Gastrocnemius medialis (tissue), 4 donors: ENCODE data around the gene HNRNPU. TPM values are rescaled to one million over a fixed set of nuclear protein-coding genes. Genes with fewer than 3 reads are reported as not detected.

ENCODE experiments used
- ATAC-seq, 2 donors: fragments of 150-250 bp; one replicate each; pipeline ENCODE4 v1.9.1; 2016
- DNase-seq, 2 donors: peaks; one replicate each; pipeline ENCODE4 v3.0.0-alpha.2; 2019
- H3K27ac ChIP-seq, 4 donors: fragments of 200-600 bp; sonication (generic); 1 replicate in 1 of 4; 2 replicates in 3 of 4; pipeline ENCODE4 v1.5.1; 2016 to 2018; ENCODE audit warnings: mild to moderate bottlenecking in 2 of 4, moderate library complexity in 1 of 4
- H3K27me3 ChIP-seq, 3 donors: fragments of 200-600 bp; sonication (generic) in 2 of 3; 1 replicate in 1 of 3; 2 replicates in 2 of 3; pipeline versions ENCODE4 v1.5.1 to v1.6.0; 2016 to 2019; ENCODE audit warnings: mild to moderate bottlenecking in 1 of 3, moderate library complexity in 1 of 3
- H3K36me3 ChIP-seq, 2 donors: fragments of 200-600 bp; sonication (generic) in 1 of 2; one replicate each; pipeline ENCODE4 v1.5.1; 2017 to 2018
- H3K4me1 ChIP-seq, 2 donors: fragments of 200-600 bp; sonication (generic) in 1 of 2; one replicate each; pipeline ENCODE4 v1.5.1; 2016 to 2017; ENCODE audit warnings: mild to moderate bottlenecking in 2 of 2
- H3K4me3 ChIP-seq, 4 donors: fragments of 200-600 bp; sonication (generic) in 3 of 4; 1 replicate in 1 of 4; 2 replicates in 3 of 4; pipeline ENCODE4 v1.5.1; 2016 to 2019; ENCODE audit warnings: mild to moderate bottlenecking in 2 of 4
- H3K9me3 ChIP-seq, 3 donors: fragments of 200-600 bp; sonication (generic) in 2 of 3; 1 replicate in 1 of 3; 2 replicates in 2 of 3; pipeline ENCODE4 v1.5.1; 2016 to 2019
- CTCF ChIP-seq, 5 experiments: fragments of 450-650 bp in 3 of 5; fragments of 200-600 bp in 2 of 5; sonication (generic) in 2 of 5; IDR thresholded peaks in 4 of 5; conservative IDR thresholded peaks in 1 of 5; 1 replicate in 4 of 5; 2 replicates in 1 of 5; pipeline ENCODE4 v1.5.1; 2016 to 2019; ENCODE audit warnings: antibody characterized with exemption in 5 of 5, mild to moderate bottlenecking in 3 of 5, moderate library complexity in 3 of 5
- POLR2A ChIP-seq, 2 donors: fragments of 450-650 bp; IDR thresholded peaks; one replicate each; pipeline ENCODE4 v1.6.1; 2017; ENCODE audit warnings: antibody characterized with exemption in 2 of 2, mild to moderate bottlenecking in 2 of 2, moderate library complexity in 2 of 2
- in situ Hi-C, 4 donors: fragments of 200-750 bp; cut with MboI; loops; one replicate each; pipeline versions ENCODE4 v1.15.0 to v1.8.0; 2017; ENCODE audit warnings: low sequenced_read_pairs in 4 of 4
- intact Hi-C: fragments of 100-400 bp; cut with DNase I; formaldehyde crosslinking; loops from one replicate; pipeline ENCODE4 v1.15.1; 2023; ENCODE audit warnings: low total_unique reads
- total RNA-seq, 4 donors: library from RNA; depleted of rRNA; stranded (reverse); fragments of >200 nt; gene quantifications; one replicate each; pipeline versions ENCODE4 v1.1.0 to v1.2.3, GENCODE V29; 2016

HNRNPU gene
- total RNA-seq, 4 donors from 2014 or later, result 167 to 243 (median 207) TPM

GRCh38 chr1:244807138-244807537 is 57.2 kb downstream of the HNRNPU start:
- TF ChIP-seq CTCF (IDR thresholded peaks at IDR 0.05 in 4 of 5, conservative IDR thresholded peaks at IDR 0.05 in 1 of 5) (no peak), POLR2A (IDR thresholded peaks at IDR 0.05) (no peak)
- Histone ChIP-seq H3K27ac (no peak overlapping the region), H3K27me3 (no peaks in the 10 kb centered on the region), H3K9me3 (no peaks in the 10 kb centered on the region), H3K4me1 (no peaks in the 10 kb centered on the region), H3K36me3 (no peaks in the 10 kb centered on the region), H3K4me3 (no peak overlapping the region)
- in situ Hi-C loops, result loop anchor here in 1 of 4 donors (10.0 kb wide), 1 partner anchor 238 kb away; no protein-coding TSS in a partner anchor
- ATAC-seq (no peak), DNase-seq (no peak)
- intact Hi-C loops, result no loop called here

- Histone ChIP-seq H3K4me1 (no peaks in the 10 kb centered on the region), H3K27ac (no peak overlapping the region), H3K27me3 (no peaks in the 10 kb centered on the region), H3K9me3 (no peaks in the 10 kb centered on the region), H3K36me3 (no peaks in the 10 kb centered on the region), H3K4me3 (no peak overlapping the region)
- TF ChIP-seq CTCF (IDR thresholded peaks at IDR 0.05 in 4 of 5, conservative IDR thresholded peaks at IDR 0.05 in 1 of 5) (no peak), POLR2A (IDR thresholded peaks at IDR 0.05) (no peak)
- in situ Hi-C loops, result loop anchor here (5.0 to 10.0 kb wide), 2 partner anchors 237 to 240 kb away; no protein-coding TSS in a partner anchor
- intact Hi-C loops, result no loop called here
- no peak for ATAC-seq
- DNase-seq, result no peak
These were observed 59.5 kb downstream of the HNRNPU start for GRCh38 chr1:244804841-244805240.

- no peak for TF ChIP-seq CTCF (IDR thresholded peaks at IDR 0.05 in 4 of 5, conservative IDR thresholded peaks at IDR 0.05 in 1 of 5)
- no peak for TF ChIP-seq POLR2A (IDR thresholded peaks at IDR 0.05)
- intact Hi-C loops (no loop called here), in situ Hi-C loops (loop anchor here (5.0 to 10.0 kb wide), 2 partner anchors 240 to 242 kb away; no protein-coding TSS in a partner anchor)
- DNase-seq (no peak), ATAC-seq (no peak)
- Histone ChIP-seq H3K36me3 (no peaks in the 10 kb centered on the region), H3K4me1 (no peaks in the 10 kb centered on the region), H3K9me3 (no peaks in the 10 kb centered on the region), H3K4me3 (no peak overlapping the region), H3K27me3 (no peaks in the 10 kb centered on the region), H3K27ac (no peak overlapping the region)
These were observed 61.6 kb downstream of the HNRNPU start for GRCh38 chr1:244802556-244803239.

DNA sequence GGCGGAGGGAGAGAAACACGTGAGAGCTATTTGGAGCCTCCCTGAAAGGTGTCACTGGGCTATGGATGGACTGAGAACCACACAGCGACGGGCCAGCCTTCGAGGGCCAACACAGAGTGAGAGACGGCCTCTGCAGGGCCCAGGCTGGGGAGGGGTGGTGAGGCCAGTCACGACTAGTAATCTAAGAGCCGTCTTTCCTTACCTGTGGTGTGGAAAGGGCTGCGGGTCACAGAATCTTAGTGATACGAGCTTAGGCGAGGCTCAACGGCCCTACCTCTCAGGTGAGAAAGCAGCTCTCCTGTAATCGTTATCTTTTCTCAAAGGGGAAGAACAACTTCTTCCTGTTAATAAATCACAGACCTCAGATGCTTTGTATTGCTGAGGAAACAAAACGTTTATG is 62.3 kb downstream of the HNRNPU start:
- H3K4me1 ChIP-seq, result no peaks in the 10 kb centered on the region
- H3K36me3 ChIP-seq, result no peaks in the 10 kb centered on the region
- no peaks in the 10 kb centered on the region for H3K9me3 ChIP-seq
- DNase-seq, result no peak
- H3K27ac ChIP-seq, result no peak overlapping the region
- no peak for TF ChIP-seq CTCF (IDR thresholded peaks at IDR 0.05 in 4 of 5, conservative IDR thresholded peaks at IDR 0.05 in 1 of 5)
- no peak for TF ChIP-seq POLR2A (IDR thresholded peaks at IDR 0.05)
- in situ Hi-C loops, result loop anchor here (5.0 to 10.0 kb wide), 2 partner anchors 240 to 243 kb away; no protein-coding TSS in a partner anchor
- H3K4me3 ChIP-seq, result no peak overlapping the region
- no peak for ATAC-seq
- no peaks in the 10 kb centered on the region for H3K27me3 ChIP-seq
- intact Hi-C loops, result no loop called here
